HCT116 (cell line): ENCODE data around the gene MAP2K1. TPM values are rescaled to one million over a fixed set of nuclear protein-coding genes. Genes with fewer than 3 reads are reported as not detected.

Experiments used
- ATAC-seq: fragments of 200-7000 bp; cut with Tn5 transposase; 2 replicates; pipeline ENCODE4 v1.9.1; 2020; ENCODE audit warnings: mild to moderate bottlenecking, moderate library complexity
- BruUV-seq: library from RNA; stranded (reverse); fragments of 400-500 nt; replicated peaks from 2 replicates; lab custom pipeline; 2021; lab: Mats Ljungman, UMichigan
- CTCF ChIA-PET: fragments of 300-600 bp; sonication (Branson Sonifier 250); formaldehyde crosslinking; loops from one replicate; lab custom pipeline; 2021; ENCODE audit warnings: antibody characterized with exemption; lab: Charles Lee
- POLR2A ChIA-PET: fragments of 300-600, 350-600 bp; sonication (Branson Sonifier 250); formaldehyde crosslinking; loops from one replicate; lab custom pipeline; 2021; ENCODE audit warnings: antibody characterized with exemption; lab: Charles Lee
- RAD21 ChIA-PET, 2 experiments: fragments of 300-600 bp; sonication (Branson Sonifier 250); formaldehyde crosslinking; loops; one replicate each; lab custom pipeline; 2023; ENCODE audit warnings: low total read pairs in 2 of 2; ENCODE audit not compliant: uncharacterized antibody in 2 of 2, unreplicated experiment in 2 of 2, low non-redundant PET in 1 of 2; lab: Charles Lee
- DNase-seq: peaks from one replicate; pipeline ENCODE4 v3.0.0-alpha.2; 2010; ENCODE audit warnings: low read depth, low spot score
- H2AFZ ChIP-seq: fragments of 200-600 bp; shearing (Covaris generic), sonication (generic); 2 replicates; pipeline ENCODE4 v1.6.1; 2017; ENCODE audit warnings: low read depth, mixed run types, mixed read lengths, antibody characterized with exemption, low read length; ENCODE audit not compliant: poor library complexity, severe bottlenecking
- H3K27ac ChIP-seq: 2 replicates; pipeline ENCODE4 v1.5.1; 2012; ENCODE audit warnings: low read depth, low read length
- H3K27me3 ChIP-seq: fragments of 200-600 bp; sonication (generic); 2 replicates; pipeline ENCODE4 v1.6.1; 2016; ENCODE audit warnings: mixed run types, low read length, mixed read lengths; ENCODE audit not compliant: insufficient read depth
- H3K36me3 ChIP-seq, 2 experiments: fragments of 200-500 bp in 1 of 2; fragments of 200-600 bp in 1 of 2; sonication (Bioruptor generic) in 1 of 2; sonication (generic) in 1 of 2; 2 replicates each; pipeline versions ENCODE4 v1.5.1 to v1.6.1; 2014 to 2016; ENCODE audit warnings: low read length in 2 of 2, inconsistent platforms in 1 of 2, mixed read lengths in 1 of 2, mixed run types in 1 of 2; ENCODE audit not compliant: insufficient read depth in 2 of 2, control insufficient read depth in 1 of 2
- H3K4me1 ChIP-seq, 2 experiments: fragments of 200-600 bp in 1 of 2; sonication (generic) in 1 of 2; 2 replicates each; pipeline versions ENCODE4 v1.5.1 to v1.6.1; 2012 to 2017; ENCODE audit warnings: low read length in 2 of 2, inconsistent platforms in 1 of 2, mild to moderate bottlenecking in 1 of 2, mixed read lengths in 1 of 2, mixed run types in 1 of 2, moderate library complexity in 1 of 2; ENCODE audit not compliant: insufficient read depth in 2 of 2, control insufficient read depth in 1 of 2
- H3K4me2 ChIP-seq: fragments of 200-600 bp; sonication (generic); 2 replicates; pipeline ENCODE4 v1.6.1; 2017; ENCODE audit warnings: mixed run types, low read length, mixed read lengths
- H3K4me3 ChIP-seq, 2 experiments: fragments of 200-600 bp in 1 of 2; sonication (generic) in 1 of 2; replicated peaks in 1 of 2; 2 replicates each; pipeline ENCODE4 v1.5.1; 2011 to 2016; ENCODE audit warnings: low read length in 2 of 2, control low read depth in 1 of 2, low read depth in 1 of 2, mild to moderate bottlenecking in 1 of 2, mixed read lengths in 1 of 2, mixed run types in 1 of 2
- H3K79me2 ChIP-seq: fragments of 200-600 bp; sonication (generic); 2 replicates; pipeline ENCODE4 v1.6.1; 2017; ENCODE audit warnings: mild to moderate bottlenecking, mixed run types, low read length, moderate library complexity, mixed read lengths; ENCODE audit not compliant: insufficient read depth
- H3K9ac ChIP-seq: fragments of 200-600 bp; sonication (generic); 2 replicates; pipeline ENCODE4 v1.6.1; 2016; ENCODE audit warnings: low read length, mixed read lengths
- H3K9me2 ChIP-seq: fragments of 200-600 bp; sonication (generic), shearing (Covaris generic); 2 replicates; pipeline ENCODE4 v1.6.1; 2017; ENCODE audit warnings: mixed run types, mild to moderate bottlenecking, moderate library complexity; ENCODE audit not compliant: insufficient read depth
- H3K9me3 ChIP-seq, 2 experiments: fragments of 200-500 bp in 1 of 2; fragments of 200-600 bp in 1 of 2; sonication (Bioruptor generic) in 1 of 2; sonication (generic) in 1 of 2; 2 replicates each; pipeline ENCODE4 v1.6.1; 2014 to 2017; ENCODE audit warnings: low read length in 2 of 2, mixed read lengths in 2 of 2, inconsistent platforms in 1 of 2, low read depth in 1 of 2, mild to moderate bottlenecking in 1 of 2, mixed run types in 1 of 2, moderate library complexity in 1 of 2; ENCODE audit not compliant: control insufficient read depth in 1 of 2, insufficient read depth in 1 of 2
- H4K20me1 ChIP-seq: fragments of 200-600 bp; sonication (generic), shearing (Covaris generic); 2 replicates; pipeline ENCODE4 v1.6.1; 2017; ENCODE audit warnings: mixed run types, mild to moderate bottlenecking, moderate library complexity; ENCODE audit not compliant: insufficient read depth
- CBX3 ChIP-seq: IDR thresholded peaks from 2 replicates; pipeline ENCODE4 v1.6.1; 2012; ENCODE audit warnings: low read depth
- EGR1 ChIP-seq: IDR thresholded peaks from 2 replicates; pipeline ENCODE4 v1.6.1; 2012; ENCODE audit warnings: low read depth
- EZH2 ChIP-seq: fragments of 200-600 bp; sonication (generic); IDR thresholded peaks from 2 replicates; pipeline ENCODE4 v1.6.1; 2017; ENCODE audit warnings: antibody characterized with exemption, mixed run types
- JUND ChIP-seq: IDR thresholded peaks from 2 replicates; pipeline ENCODE4 v1.6.1; 2012
- POLR2AphosphoS5 ChIP-seq: IDR thresholded peaks from 2 replicates; pipeline ENCODE4 v1.6.1; 2011; ENCODE audit warnings: mild to moderate bottlenecking, low read depth, low read length, moderate library complexity
- RAD21 ChIP-seq: IDR thresholded peaks from 2 replicates; pipeline ENCODE4 v1.6.1; 2012; ENCODE audit warnings: low read depth, mild to moderate bottlenecking
- SRF ChIP-seq: IDR thresholded peaks from 2 replicates; pipeline ENCODE4 v1.6.1; 2012; ENCODE audit warnings: low read depth
- TCF7L2 ChIP-seq: IDR thresholded peaks from 2 replicates; pipeline ENCODE4 v1.7.0; 2011; ENCODE audit warnings: borderline replicate concordance, inconsistent platforms; ENCODE audit not compliant: insufficient read depth, insufficient read length; ENCODE audit errors: extremely low read depth
- YY1 ChIP-seq: IDR thresholded peaks from 2 replicates; pipeline ENCODE4 v1.6.1; 2011; ENCODE audit warnings: low read length, low read depth, moderate library complexity, mild to moderate bottlenecking; ENCODE audit not compliant: insufficient replicate concordance; ENCODE audit errors: extremely low read depth
- intact Hi-C: fragments of 100-400 bp; cut with micrococcal nuclease; formaldehyde crosslinking; loops from 2 replicates; pipeline ENCODE4 v1.10.0; 2022
- total RNA-seq: library from RNA; stranded (reverse); gene quantifications from one replicate; pipeline ENCODE4 v1.2.1, GENCODE V29; 2021; ENCODE audit not compliant: unreplicated experiment
- TF ChIP-seq, protein P1 (sequence below): IDR thresholded peaks from 2 replicates; pipeline ENCODE4 v1.6.1; 2011; ENCODE audit warnings: mild to moderate bottlenecking, low read length, moderate library complexity; ENCODE audit not compliant: insufficient replicate concordance; ENCODE audit errors: extremely low read depth
- TF ChIP-seq, protein P2 (sequence below), 3 experiments: fragments of 200-600 bp in 1 of 3; sonication (generic) in 1 of 3; IDR thresholded peaks in 2 of 3; conservative IDR thresholded peaks in 1 of 3; 2 replicates each; pipeline ENCODE4 v1.5.1; 2012 to 2017; ENCODE audit warnings: low read depth in 2 of 3, low read length in 2 of 3, antibody characterized with exemption in 1 of 3, borderline replicate concordance in 1 of 3, control low read depth in 1 of 3, mild to moderate bottlenecking in 1 of 3, mixed read lengths in 1 of 3, mixed run types in 1 of 3, moderate library complexity in 1 of 3; ENCODE audit not compliant: insufficient read depth in 1 of 3
- TF ChIP-seq, protein P3 (sequence below): IDR thresholded peaks from 2 replicates; pipeline ENCODE4 v1.6.1; 2012

MAP2K1 gene
- total RNA-seq, 1 experiment from 2014 or later = 52.3 TPM

DNA sequence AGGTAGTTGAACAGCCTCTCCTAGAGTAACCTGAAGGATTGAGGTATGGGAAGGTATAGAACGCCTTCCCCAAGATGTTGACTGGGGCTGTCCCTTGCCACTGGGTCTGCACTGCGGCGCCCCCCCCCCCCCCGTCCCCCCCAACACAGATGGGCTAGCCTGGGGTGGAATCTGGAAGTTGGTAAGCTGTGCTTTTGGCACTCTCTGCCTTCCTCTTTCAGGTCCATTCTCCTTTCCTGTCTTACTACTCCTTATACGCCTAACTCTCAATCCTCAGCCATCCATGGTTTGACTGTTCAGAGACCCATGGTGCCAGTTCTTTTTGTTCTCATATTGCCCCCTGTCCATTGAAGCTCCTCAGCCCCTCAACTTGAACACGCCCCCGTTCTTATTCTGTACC is 42.8 kb downstream of the MAP2K1 start:
- DNase-seq (no peak), ATAC-seq (no peak)
- ChIA-PET RAD21 (no interaction called here), POLR2A (no interaction called here), CTCF (no interaction called here)
- H3K4me1 ChIP-seq = no peaks in the 10 kb centered on the region
- BruUV-seq = no TSS peak
- H3K9me2 ChIP-seq = no peaks in the 10 kb centered on the region
- no peak overlapping the region for H3K4me3 ChIP-seq
- no peaks in the 10 kb centered on the region for H3K36me3 ChIP-seq
- no peak overlapping the region for H3K27ac ChIP-seq
- H3K9me3 ChIP-seq = no peaks in the 10 kb centered on the region
- no peak overlapping the region for H2AFZ ChIP-seq
- no peaks in the 10 kb centered on the region for H3K27me3 ChIP-seq
- intact Hi-C loops = no loop called here
- no peak overlapping the region for H3K4me2 ChIP-seq
- no peak overlapping the region for H3K9ac ChIP-seq
- no peaks in the 10 kb centered on the region for H4K20me1 ChIP-seq
- peaks cover 57% of the 10 kb centered on the region for H3K79me2 ChIP-seq
- TF ChIP-seq EZH2 = no peak
- TF ChIP-seq, protein P1, sequence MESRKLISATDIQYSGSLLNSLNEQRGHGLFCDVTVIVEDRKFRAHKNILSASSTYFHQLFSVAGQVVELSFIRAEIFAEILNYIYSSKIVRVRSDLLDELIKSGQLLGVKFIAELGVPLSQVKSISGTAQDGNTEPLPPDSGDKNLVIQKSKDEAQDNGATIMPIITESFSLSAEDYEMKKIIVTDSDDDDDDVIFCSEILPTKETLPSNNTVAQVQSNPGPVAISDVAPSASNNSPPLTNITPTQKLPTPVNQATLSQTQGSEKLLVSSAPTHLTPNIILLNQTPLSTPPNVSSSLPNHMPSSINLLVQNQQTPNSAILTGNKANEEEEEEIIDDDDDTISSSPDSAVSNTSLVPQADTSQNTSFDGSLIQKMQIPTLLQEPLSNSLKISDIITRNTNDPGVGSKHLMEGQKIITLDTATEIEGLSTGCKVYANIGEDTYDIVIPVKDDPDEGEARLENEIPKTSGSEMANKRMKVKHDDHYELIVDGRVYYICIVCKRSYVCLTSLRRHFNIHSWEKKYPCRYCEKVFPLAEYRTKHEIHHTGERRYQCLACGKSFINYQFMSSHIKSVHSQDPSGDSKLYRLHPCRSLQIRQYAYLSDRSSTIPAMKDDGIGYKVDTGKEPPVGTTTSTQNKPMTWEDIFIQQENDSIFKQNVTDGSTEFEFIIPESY = no peak
- no peak for TF ChIP-seq TCF7L2
- TF ChIP-seq RAD21 = no peak
- TF ChIP-seq JUND = no peak
- no peak for TF ChIP-seq POLR2AphosphoS5
- TF ChIP-seq, protein P2, sequence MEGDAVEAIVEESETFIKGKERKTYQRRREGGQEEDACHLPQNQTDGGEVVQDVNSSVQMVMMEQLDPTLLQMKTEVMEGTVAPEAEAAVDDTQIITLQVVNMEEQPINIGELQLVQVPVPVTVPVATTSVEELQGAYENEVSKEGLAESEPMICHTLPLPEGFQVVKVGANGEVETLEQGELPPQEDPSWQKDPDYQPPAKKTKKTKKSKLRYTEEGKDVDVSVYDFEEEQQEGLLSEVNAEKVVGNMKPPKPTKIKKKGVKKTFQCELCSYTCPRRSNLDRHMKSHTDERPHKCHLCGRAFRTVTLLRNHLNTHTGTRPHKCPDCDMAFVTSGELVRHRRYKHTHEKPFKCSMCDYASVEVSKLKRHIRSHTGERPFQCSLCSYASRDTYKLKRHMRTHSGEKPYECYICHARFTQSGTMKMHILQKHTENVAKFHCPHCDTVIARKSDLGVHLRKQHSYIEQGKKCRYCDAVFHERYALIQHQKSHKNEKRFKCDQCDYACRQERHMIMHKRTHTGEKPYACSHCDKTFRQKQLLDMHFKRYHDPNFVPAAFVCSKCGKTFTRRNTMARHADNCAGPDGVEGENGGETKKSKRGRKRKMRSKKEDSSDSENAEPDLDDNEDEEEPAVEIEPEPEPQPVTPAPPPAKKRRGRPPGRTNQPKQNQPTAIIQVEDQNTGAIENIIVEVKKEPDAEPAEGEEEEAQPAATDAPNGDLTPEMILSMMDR (IDR thresholded peaks at IDR 0.05 in 2 of 3, conservative IDR thresholded peaks at IDR 0.05 in 1 of 3; ENCODE audit: borderline replicate concordance in 1 of 3, insufficient read depth in 1 of 3, low read depth in 2 of 3, low read length in 2 of 3) = no peak
- TF ChIP-seq, protein P3, sequence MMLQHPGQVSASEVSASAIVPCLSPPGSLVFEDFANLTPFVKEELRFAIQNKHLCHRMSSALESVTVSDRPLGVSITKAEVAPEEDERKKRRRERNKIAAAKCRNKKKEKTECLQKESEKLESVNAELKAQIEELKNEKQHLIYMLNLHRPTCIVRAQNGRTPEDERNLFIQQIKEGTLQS = no peak
- no peak for TF ChIP-seq YY1
- no peak for TF ChIP-seq CBX3
- no peak for TF ChIP-seq EGR1
- TF ChIP-seq SRF = no peak
- TF ChIP-seq, all 23 proteins: peak for 0
